NK-92 (cell line): ENCODE data around the gene OPHN1.

Experiments
- DNase-seq: peaks from one replicate; lab custom pipeline; 2025; ENCODE audit not compliant: unreplicated experiment; lab: John Stamatoyannopoulos, UW

The OPHN1 gene

GRCh38 chrX:68183612-68184214 lies 249.6 kb downstream of the OPHN1 start:
- DNase-seq, result no peak

DNA sequence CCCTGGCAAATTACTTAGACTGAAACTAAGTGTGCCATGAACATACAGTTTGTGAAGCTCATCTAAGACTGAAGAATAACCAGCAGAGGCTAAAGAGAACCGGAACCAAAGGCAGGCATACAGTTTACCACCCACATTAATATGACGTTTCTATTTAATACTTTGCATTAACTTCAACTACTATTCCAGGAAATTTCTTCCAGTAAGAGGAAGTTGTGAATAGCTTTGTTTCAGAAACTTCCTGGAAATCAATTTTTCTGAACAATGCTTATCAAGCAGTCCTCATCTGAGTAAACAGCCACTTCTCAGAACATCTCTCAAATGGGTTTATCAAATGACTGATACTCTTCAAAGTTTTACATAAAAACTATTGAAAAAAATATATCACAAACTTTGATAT lies 252.7 kb downstream of the OPHN1 start:
- DNase-seq, result no peak

DNA sequence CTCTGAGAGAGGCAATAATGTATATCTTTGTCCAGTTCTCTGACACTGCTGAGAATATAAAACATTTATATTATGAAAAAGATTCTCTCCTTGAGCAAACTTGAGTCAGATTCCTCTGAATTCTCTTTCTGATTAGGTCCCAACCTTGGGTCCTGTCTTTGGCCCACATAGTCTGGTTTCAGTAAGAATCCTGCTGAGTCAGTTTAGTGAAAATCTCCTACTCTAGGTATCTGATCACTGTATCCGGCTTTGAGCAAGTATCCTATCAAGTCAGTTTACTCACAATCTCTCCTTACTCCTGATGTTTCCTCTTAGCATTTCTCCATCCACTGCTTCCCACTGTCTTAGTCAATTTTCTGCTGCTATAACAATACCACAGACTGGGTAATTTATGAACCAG lies 253.9 kb downstream of the OPHN1 start:
- DNase-seq, result no peak

- no peak for DNase-seq
Observed at GRCh38 chrX:68177542-68177941, 255.8 kb downstream of the OPHN1 start.

DNA sequence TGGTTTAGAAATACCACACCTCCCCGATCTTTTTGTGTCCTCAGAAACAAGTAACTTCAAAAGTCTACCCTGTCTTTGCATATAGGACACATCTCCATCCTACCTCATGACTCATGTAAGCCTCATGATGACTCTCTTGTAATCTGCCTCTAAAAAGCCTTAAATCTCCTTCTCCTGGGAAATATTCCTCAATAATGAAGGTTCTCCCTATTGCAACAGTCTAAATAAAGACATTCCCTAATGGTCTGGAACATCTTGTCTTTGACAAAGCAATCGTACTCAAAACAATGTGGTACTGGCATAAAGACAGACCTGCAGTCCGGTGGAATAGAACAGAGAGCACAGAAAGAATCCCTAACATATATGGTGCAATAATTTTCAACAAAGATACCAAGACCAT lies 257.7 kb downstream of the OPHN1 start:
- no peak for DNase-seq

GRCh38 chrX:68163441-68163840 lies 269.9 kb downstream of the OPHN1 start:
- DNase-seq, result no peak

DNA sequence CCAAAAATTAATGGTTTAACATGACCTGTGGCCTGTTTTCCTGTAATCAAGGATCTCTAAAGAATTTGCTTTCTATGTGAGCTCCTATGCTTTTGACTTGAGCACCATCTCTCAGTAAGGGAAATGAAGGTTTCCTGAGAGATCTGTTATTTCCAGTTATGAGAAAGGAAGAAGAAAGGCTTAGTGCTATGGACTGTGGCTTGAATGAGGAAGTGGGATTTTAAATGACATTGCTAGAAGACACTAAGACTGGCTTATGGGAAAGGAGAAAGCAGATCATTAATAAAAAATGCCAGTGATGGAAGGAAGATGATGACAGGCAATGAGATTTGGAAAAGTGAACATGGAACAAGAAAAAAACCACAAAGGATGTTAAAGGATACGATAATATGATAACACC lies 285.4 kb downstream of the OPHN1 start:
- no peak for DNase-seq

- DNase-seq, result no peak
Observed at GRCh38 chrX:68146054-68146453, 287.2 kb downstream of the OPHN1 start.

GRCh38 chrX:68139791-68140190 lies 293.5 kb downstream of the OPHN1 start:
- DNase-seq, result no peak

GRCh38 chrX:68133181-68133580 lies 300.1 kb downstream of the OPHN1 start:
- no peak for DNase-seq

DNA sequence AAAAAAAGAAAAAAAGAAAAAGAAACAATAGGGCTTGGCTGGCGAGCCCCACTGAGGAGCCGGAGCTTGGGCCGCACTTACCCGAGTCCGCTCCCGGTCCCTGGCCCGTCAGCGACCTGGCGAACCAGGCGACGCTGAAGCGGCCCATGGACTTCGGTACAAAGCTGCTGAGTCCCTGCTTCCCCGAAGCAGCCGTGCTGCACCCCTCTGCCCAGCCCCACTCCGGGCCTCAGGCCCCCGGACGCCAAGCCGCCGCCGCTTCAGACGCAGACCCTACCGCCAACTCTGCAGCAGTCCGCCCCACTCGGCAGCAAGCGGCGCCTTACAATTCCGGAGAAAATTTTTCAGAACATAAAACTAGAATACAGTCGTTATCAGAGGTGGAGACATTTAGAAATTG lies 300.5 kb downstream of the OPHN1 start:
- no peak for DNase-seq

GRCh38 chrX:68121835-68122234 lies 311.5 kb downstream of the OPHN1 start:
- DNase-seq, result no peak

DNA sequence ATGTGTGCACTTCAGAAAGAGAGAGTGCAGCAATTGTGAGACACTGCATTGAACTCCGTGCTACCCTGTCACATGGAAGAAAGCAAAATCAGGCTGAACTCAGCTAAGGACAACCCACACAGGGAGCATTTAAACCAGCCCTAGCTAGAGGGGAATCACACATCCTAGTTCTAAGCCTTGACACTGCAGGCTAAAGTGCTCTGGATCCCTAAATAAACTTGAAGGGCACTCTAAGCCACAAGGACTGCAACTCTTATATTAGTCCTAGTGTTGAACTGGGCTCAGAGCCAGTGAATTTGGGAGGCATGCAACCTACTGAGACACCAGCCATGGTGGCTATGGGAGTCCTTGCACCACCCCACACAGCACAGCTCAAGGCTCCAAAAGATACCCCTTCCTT lies 311.9 kb downstream of the OPHN1 start:
- DNase-seq, result no peak

- DNase-seq, result no peak
Observed at GRCh38 chrX:68115371-68115770, 317.9 kb downstream of the OPHN1 start.

GRCh38 chrX:68114573-68115129 lies 318.6 kb downstream of the OPHN1 start:
- DNase-seq, result no peak

DNA sequence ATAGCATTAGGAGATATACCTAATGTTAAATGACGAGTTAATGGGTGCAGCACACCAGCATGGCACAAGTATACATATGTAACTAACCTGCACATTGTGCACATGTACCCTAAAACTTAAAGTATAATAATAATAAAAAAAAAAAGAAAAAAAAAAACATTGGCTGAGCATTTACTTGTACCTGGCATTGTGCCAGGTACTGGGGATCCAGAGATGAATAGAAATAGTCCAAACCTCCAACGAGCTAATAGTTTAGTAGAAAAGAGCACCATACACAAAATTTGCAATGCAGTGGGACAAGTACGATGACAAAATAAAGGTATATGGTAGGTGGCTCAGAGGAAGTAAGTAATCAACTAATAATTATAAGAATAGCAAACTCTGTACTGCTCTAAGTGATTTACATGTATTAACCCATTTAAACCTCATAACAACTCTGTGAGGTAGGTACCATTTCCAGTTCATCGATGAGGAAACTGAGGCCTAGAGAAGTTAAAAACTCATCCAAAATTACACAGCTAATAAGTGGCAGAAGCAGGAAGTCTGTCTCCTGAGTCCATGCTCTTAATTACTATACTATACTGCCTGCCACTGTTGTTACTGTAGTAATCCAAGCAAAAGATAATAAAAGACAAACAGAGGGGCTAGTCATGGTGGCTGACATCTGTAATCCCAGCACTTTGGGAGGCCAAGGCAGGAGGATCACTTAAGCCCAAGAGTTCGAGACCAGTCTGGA lies 319.3 kb downstream of the OPHN1 start:
- DNase-seq, result no peak

- no peak for DNase-seq
Observed at GRCh38 chrX:68112321-68112720, 321.0 kb downstream of the OPHN1 start.

DNA sequence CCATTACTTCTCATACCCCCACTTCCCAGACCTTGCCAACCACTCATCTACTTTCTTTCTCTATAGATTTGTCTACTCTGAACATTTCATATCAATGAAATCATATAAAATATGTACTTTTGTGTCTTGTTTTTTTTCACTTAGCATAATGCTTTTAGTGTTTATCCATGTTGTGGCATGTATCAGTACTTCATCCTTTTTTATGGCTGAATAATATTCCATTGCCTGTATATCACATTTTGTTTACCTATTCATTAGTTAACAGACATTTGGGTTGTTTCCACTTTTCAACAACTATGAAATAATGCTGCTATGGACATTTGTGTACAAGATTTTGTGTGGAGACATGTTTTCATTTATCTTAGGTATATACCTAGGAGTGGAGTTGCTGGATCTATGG lies 324.1 kb downstream of the OPHN1 start:
- no peak for DNase-seq

DNA sequence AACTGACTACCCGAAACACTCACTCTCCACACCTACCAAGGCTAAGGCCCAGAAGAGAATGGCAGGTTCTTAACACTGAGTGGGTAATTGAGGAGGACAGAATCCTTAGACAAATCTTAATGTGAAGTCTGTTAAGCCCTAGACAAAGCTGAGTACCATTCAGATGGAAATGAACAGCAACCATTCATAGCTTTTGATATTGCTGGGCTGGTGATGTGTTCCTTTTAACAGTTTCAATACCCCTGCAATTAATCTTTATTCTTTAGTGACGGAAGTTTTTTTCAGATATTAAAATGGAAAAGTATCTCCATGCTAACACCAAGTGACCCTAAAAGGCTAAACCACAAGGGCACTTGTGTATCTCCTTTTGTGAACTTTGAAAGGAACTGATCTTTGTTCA lies 334.9 kb downstream of the OPHN1 start:
- DNase-seq, result no peak

- DNase-seq, result no peak
Observed at GRCh38 chrX:68090266-68090665, 343.0 kb downstream of the OPHN1 start.

DNA sequence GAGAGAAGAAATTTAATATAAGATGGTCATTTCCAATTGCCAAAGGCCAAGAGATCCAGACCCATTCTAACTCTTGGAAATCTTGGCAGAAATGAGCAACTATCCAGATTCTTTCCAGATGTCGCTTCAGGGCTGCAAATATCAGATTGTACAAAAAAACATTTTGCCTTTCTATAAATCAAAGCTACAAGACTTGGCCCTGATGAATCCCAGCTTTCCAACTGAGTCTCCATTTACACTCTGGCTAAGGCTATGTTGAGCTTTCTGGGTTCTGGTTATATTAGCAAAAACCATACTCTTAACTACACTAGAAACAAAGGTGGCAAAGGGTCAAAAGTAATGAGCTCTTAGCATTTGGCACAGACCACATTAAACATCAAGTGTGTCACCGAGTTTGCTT lies 345.8 kb downstream of the OPHN1 start:
- no peak for DNase-seq

GRCh38 chrX:68086709-68087108 lies 346.6 kb downstream of the OPHN1 start:
- no peak for DNase-seq

GRCh38 chrX:68084765-68085164 lies 348.5 kb downstream of the OPHN1 start:
- DNase-seq, result no peak
